Measurements from ENCODE around the gene ZNF83.
"Not testable (repeated sequence)": the region's sequence is repeated elsewhere in the genome, so short reads cannot be mapped to it uniquely, and the experiment has no call there.

ZNF83 gene

DNA sequence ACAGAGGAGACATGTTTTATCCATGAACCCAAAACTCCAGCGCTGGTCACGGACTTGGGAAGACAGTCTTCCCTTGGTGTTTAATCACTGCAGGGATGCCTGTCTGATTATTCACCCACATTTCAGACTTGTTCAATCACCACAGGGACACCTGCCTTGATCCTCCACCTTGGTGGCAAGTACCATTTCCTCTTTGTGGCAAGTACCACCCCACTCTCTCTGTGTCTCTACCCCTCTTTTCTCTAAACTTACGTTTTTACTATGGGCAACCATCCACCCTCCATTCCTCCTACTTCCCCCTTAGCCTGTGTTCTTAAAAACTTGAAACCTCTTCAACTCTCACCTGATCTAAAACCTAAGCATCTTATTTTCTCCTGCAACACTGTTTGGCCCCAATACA is 16.8 kb downstream of the ZNF83 start:
- Mint-ChIP-seq H3K27me3 (no peaks in the 10 kb centered on the region), H3K27ac (no peak overlapping the region), H3K4me3 (no peak overlapping the region), H3K36me3 (ENCODE audit: low read depth) (no peaks in the 10 kb centered on the region), H3K4me1 (ENCODE audit: low read depth) (no peaks in the 10 kb centered on the region), H3K9me3 (peaks cover 46% of the 10 kb centered on the region)
- intact Hi-C loops (cut with micrococcal nuclease), result no loop called here

DNA sequence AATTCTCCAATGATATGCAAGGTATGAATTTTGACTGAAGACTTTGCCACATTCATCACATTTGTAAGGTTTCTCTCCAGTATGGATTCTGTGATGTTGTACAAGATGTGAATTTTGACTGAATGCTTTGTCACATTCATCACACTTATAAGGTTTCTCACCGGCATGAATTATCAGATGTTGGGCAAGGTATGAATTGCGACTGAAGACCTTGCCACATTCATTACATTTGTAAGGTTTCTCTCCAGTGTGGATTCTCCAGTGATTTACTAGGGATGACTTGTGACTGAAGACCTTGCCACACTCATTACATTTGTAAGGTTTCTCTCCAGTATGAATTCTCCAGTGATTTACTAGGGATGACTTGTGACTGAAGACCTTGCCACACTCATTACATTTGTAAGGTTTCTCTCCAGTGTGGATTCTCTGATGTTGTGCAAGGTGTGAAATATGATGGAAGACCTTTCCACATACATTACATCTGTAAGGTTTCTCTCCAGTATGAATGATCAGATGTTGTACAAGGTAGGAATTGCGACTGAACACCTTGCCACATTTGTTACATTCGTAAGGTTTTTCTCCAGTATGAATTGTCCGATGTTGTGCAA is 24.8 kb downstream of the ZNF83 start:
- intact Hi-C loops (cut with micrococcal nuclease), result no loop called here
- Mint-ChIP-seq H3K27ac (no peak overlapping the region), H3K27me3 (no peaks in the 10 kb centered on the region), H3K4me3 (no peak overlapping the region), H3K4me1 (ENCODE audit: low read depth) (no peaks in the 10 kb centered on the region), H3K36me3 (ENCODE audit: low read depth) (no peaks in the 10 kb centered on the region), H3K9me3 (peaks cover 95% of the 10 kb centered on the region)

DNA sequence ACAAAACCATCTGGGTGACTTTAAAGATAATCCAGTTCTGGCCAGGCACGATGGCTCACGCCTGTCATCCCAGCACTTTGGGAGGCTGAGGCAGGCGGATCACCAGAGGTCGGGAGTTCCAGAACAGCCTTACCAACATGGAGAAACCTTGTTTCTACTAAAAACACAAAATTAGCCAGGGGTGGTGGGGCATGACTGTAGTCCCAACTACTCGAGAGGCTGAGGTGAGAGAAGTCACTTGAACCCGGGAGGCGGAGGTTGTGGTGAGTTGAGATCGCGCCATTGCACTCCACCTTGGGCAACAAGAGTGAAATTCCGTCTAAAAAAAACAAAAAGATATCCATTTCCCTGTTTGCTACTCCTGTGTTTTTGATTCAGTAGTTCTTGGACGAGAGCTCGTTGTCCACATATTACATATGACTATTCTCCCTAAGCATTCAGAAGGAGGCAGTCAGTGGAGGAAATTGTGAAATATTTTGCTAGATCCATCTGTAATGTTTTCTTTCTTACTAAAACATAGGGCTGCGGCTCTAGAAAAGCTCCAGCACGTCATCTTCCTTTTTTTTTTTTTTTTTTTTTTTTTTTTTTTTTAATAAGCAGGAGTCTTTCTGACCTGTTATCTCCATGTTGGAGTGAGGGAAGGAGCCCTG is 34.5 kb downstream of the ZNF83 start:
- H3K27me3 Mint-ChIP-seq, result no peaks in the 10 kb centered on the region

DNA sequence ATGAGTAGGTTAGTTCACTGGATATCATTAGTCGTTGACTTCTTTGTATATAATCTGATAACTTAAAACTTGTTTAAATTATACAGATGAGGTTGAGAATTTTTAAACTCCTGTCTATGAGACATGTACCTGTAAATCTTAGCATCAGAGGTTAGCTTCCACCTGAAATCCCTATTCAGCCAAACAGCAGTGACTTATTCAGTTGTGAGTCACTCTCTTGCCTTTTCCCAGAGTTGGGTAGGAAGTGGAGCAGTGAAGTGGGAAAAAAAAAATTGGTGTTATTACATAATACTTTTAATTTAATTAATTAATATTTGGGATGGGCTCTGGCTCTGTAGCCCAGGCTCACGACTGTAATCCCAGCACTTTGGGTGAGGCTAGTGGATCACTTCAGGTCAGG is 35.2 kb downstream of the ZNF83 start:
- intact Hi-C loops (cut with micrococcal nuclease), result loop anchor here (5.0 kb wide), 2 partner anchors 34 to 76 kb away; partner anchors contain the start of genes ZNF808 and ZNF83
- no peaks in the 10 kb centered on the region for H3K27me3 Mint-ChIP-seq
- H3K36me3 Mint-ChIP-seq (ENCODE audit: low read depth), result peaks cover 75% of the 10 kb centered on the region
- H3K9me3 Mint-ChIP-seq, result peaks cover 71% of the 10 kb centered on the region
- peaks cover 14% of the 10 kb centered on the region for H3K4me1 Mint-ChIP-seq (ENCODE audit: low read depth)
- no peak overlapping the region for H3K27ac Mint-ChIP-seq
- no peak overlapping the region for H3K4me3 Mint-ChIP-seq

More for the DNA sequence above, 34.5 kb downstream of the ZNF83 start:
- Mint-ChIP-seq H3K9me3 (peaks cover 67% of the 10 kb centered on the region), H3K4me1 (ENCODE audit: low read depth) (peaks cover 14% of the 10 kb centered on the region), H3K4me3 (no peak overlapping the region), H3K27ac (no peak overlapping the region), H3K36me3 (ENCODE audit: low read depth) (peaks cover 68% of the 10 kb centered on the region)
- intact Hi-C loops (cut with micrococcal nuclease), result loop anchor here (5.0 kb wide), 2 partner anchors 34 to 76 kb away; partner anchors contain the start of genes ZNF808 and ZNF83

DNA sequence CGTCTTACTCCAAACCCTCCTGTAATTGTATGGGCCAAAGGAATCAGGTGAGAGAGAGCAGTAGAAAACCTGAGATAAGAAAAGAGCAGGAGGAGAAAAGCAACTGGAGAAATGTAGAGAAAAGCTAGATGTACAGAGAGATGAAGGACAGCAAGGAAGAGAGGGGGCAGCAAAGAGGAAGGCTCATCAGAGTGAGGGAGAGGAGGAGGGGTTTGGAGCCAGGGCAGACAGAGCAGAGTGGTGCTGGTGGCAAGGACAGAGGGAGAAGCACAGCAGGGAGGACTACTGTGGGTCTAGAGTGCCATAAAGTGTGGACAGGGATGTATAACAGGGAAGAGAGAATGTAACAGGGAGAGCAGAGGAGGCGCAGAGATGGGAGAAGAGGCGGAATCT is 36.2 kb downstream of the ZNF83 start:
- H3K9me3 Mint-ChIP-seq, result peaks cover 71% of the 10 kb centered on the region
- peak overlapping the region; percentile 74 for H3K27ac Mint-ChIP-seq
- peaks cover 14% of the 10 kb centered on the region for H3K4me1 Mint-ChIP-seq (ENCODE audit: low read depth)
- peak overlapping the region; percentile 86 for H3K4me3 Mint-ChIP-seq
- not testable (repeated sequence) for H3K27me3 Mint-ChIP-seq
- H3K36me3 Mint-ChIP-seq (ENCODE audit: low read depth), result peaks cover 76% of the 10 kb centered on the region
- intact Hi-C loops (cut with micrococcal nuclease), result loop anchor here (2.0 to 5.0 kb wide), 3 partner anchors 31 to 75 kb away; partner anchors contain the start of genes ZNF701, ZNF808 and ZNF83

DNA sequence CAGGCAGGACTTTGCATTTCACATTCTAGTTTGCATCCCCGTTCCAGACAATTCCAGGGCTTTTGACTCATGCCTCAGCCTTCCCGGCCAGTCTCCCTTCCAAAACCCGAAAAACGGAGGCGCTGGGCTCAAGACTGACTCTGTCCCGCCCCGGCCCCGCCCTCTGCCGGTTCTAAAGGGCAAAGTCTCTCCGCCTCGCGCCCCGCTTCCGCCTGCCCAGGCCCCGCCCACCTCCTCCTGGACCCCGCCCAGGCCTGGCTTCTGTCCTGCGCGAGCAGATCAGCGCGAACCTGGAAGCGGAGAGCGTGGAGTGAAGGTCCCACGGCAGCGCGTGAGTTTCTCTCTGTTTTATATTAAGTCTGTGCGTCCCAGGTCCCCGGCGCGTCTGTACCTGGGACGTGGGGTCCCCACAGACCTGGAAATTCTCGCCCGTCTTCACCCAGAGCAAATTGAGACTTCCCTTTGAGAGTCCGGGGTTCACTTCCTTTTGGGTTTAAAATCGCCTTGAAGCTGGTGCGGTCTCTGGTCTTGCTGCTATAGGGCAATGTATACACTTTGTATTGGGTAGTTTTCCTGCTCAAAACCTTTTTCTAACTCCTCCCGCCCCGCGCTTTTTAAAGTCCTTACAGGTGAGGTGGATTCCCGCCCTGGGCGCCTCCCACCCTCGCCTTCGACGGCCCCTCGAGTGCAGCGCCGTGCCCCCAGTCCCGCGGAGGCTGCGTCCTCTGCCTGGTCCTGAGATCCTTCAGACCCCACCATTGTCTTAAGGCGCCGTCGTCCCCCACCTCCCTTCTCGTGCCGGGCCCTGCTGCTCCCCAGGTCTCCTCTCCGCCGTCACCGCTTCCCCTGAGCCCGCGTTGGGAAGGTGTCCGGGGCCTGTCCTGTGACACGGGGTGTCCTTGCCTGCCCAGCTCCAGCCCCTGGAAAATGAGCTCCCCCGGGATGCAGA is 36.9 kb downstream of the ZNF83 start:
- H3K9me3 Mint-ChIP-seq, result peaks cover 71% of the 10 kb centered on the region
- no peaks in the 10 kb centered on the region for H3K27me3 Mint-ChIP-seq
- H3K4me3 Mint-ChIP-seq, result peak overlapping the region; percentile 86
- H3K36me3 Mint-ChIP-seq (ENCODE audit: low read depth), result peaks cover 76% of the 10 kb centered on the region
- peak overlapping the region; percentile 74 for H3K27ac Mint-ChIP-seq
- intact Hi-C loops (cut with micrococcal nuclease), result loop anchor here (2.0 to 5.0 kb wide), 3 partner anchors 30 to 74 kb away; partner anchors contain the start of genes ZNF701, ZNF808 and ZNF83
- H3K4me1 Mint-ChIP-seq (ENCODE audit: low read depth), result peaks cover 14% of the 10 kb centered on the region

DNA sequence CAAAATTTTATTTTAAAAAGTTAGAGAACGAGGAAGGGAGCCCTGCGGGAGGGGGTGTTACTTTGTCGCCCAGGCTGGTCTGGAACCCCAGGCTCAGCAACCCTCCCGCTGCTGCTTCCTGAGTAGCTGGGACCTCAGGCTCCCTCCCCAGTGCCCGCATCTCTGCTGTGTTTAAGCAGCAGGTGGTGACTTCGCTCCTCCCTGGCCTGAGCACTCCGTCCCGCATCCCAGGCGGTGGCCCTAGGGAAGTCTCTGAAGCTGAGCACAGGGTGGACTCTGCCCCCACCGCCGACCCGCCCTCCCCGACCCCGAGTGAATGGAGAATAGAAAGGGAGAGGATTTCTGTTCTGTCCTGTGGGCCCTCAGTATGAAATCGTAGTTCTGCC is 37.5 kb downstream of the ZNF83 start:
- H3K36me3 Mint-ChIP-seq (ENCODE audit: low read depth), result peaks cover 76% of the 10 kb centered on the region
- intact Hi-C loops (cut with micrococcal nuclease), result loop anchor here (2.0 to 5.0 kb wide), 3 partner anchors 30 to 73 kb away; partner anchors contain the start of genes ZNF701, ZNF808 and ZNF83
- peaks cover 14% of the 10 kb centered on the region for H3K4me1 Mint-ChIP-seq (ENCODE audit: low read depth)
- peak overlapping the region; percentile 74 for H3K27ac Mint-ChIP-seq
- H3K27me3 Mint-ChIP-seq, result no peaks in the 10 kb centered on the region
- H3K9me3 Mint-ChIP-seq, result peaks cover 71% of the 10 kb centered on the region
- peak overlapping the region; percentile 86 for H3K4me3 Mint-ChIP-seq

DNA sequence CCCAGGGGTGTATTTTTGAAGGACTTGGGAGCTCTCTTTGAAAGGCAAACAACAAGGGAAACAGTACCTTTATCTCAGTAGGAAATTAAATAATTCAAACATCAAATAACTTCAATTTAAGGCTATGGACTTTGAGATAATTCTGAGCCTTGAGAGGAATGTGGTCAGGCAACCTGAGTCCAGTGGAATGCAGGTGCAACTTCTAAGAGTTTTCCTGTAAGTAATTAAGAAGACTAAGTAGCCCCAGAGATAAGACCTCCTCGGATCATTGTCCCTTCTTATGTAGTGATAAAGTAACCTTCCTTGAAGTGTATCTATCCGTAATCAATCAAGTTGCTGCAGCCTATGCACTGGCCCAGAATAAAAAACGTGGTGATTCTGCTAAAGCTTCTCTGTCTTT is 38.9 kb downstream of the ZNF83 start:
- intact Hi-C loops (cut with micrococcal nuclease), result no loop called here
- H3K4me1 Mint-ChIP-seq (ENCODE audit: low read depth), result peaks cover 14% of the 10 kb centered on the region
- H3K9me3 Mint-ChIP-seq, result peaks cover 71% of the 10 kb centered on the region
- no peak overlapping the region for H3K4me3 Mint-ChIP-seq
- no peak overlapping the region for H3K27ac Mint-ChIP-seq
- H3K27me3 Mint-ChIP-seq, result no peaks in the 10 kb centered on the region
- peaks cover 76% of the 10 kb centered on the region for H3K36me3 Mint-ChIP-seq (ENCODE audit: low read depth)

DNA sequence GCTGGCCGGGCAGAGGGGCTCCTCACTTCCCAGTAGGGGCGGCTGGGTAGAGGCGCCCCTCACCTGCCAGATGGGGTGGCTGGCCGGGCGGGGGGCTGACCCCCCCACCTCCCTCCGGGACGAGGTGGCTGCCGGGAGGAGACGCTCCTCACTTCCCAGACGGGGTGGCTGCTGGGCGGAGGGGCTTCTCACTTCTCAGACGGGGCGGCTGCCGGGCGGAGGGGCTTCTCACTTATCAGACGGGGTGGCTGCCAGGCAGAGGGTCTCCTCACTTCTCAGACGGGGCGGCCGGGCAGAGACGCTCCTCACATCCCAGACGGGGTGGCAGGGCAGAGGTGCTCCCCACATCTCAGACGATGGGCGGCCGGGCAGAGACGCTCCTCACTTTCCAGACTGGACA is 44.7 kb downstream of the ZNF83 start:
- peaks cover 75% of the 10 kb centered on the region for H3K9me3 Mint-ChIP-seq
- H3K36me3 Mint-ChIP-seq (ENCODE audit: low read depth), result peaks cover 99% of the 10 kb centered on the region
- intact Hi-C loops (cut with micrococcal nuclease), result not testable (repeated sequence)

DNA sequence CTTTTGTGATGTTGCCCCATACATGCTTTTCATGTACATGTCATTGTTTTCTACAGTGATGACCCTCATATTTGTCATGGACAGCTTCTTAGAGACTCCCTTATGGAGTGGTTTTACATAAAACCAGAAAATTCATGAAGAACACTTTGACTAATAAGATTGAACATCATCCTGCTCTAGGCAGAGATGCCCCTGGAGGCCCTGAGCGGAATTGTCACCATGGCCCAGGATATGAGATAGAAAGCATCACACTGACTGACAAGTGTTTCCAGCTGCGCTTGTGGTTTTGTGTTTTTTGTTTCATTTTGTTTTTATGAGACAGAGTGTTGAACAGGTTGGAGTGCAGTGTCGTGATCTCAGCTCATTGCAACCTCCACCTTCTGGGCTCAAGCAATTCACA is 45.9 kb downstream of the ZNF83 start:
- peaks cover 96% of the 10 kb centered on the region for H3K36me3 Mint-ChIP-seq (ENCODE audit: low read depth)
- no peaks in the 10 kb centered on the region for H3K4me1 Mint-ChIP-seq (ENCODE audit: low read depth)
- intact Hi-C loops (cut with micrococcal nuclease), result no loop called here
- H3K4me3 Mint-ChIP-seq, result no peak overlapping the region
- H3K27ac Mint-ChIP-seq, result no peak overlapping the region
- H3K27me3 Mint-ChIP-seq, result no peaks in the 10 kb centered on the region
- peaks cover 74% of the 10 kb centered on the region for H3K9me3 Mint-ChIP-seq

More for the DNA sequence above, 44.7 kb downstream of the ZNF83 start:
- not testable (repeated sequence) for H3K27ac Mint-ChIP-seq; H3K4me3 Mint-ChIP-seq; H3K4me1 Mint-ChIP-seq (ENCODE audit: low read depth); H3K27me3 Mint-ChIP-seq

DNA sequence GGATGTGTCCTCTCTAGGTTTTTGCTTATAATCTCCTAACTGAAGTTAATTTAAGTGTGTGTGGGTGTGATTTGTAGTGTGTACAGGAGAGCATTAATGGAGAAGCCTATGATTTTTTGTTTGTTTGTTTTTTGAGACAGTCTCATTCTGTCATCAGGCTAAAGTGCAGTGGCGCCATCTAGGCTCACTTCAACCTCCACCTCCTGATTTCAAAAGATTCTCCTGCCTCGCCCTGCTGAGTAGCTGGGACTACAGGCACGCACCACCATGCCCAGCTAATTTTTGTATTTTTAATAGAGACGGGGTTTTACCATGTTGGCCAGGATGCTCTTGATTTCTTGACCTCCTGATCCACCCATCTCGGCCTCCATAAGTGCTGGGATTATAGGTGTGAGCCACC is 47.4 kb downstream of the ZNF83 start:
- H3K4me1 Mint-ChIP-seq (ENCODE audit: low read depth), result no peaks in the 10 kb centered on the region
- peaks cover 92% of the 10 kb centered on the region for H3K36me3 Mint-ChIP-seq (ENCODE audit: low read depth)
- intact Hi-C loops (cut with micrococcal nuclease), result no loop called here
- no peak overlapping the region for H3K27ac Mint-ChIP-seq
- peaks cover 73% of the 10 kb centered on the region for H3K9me3 Mint-ChIP-seq
- no peaks in the 10 kb centered on the region for H3K27me3 Mint-ChIP-seq
- no peak overlapping the region for H3K4me3 Mint-ChIP-seq

DNA sequence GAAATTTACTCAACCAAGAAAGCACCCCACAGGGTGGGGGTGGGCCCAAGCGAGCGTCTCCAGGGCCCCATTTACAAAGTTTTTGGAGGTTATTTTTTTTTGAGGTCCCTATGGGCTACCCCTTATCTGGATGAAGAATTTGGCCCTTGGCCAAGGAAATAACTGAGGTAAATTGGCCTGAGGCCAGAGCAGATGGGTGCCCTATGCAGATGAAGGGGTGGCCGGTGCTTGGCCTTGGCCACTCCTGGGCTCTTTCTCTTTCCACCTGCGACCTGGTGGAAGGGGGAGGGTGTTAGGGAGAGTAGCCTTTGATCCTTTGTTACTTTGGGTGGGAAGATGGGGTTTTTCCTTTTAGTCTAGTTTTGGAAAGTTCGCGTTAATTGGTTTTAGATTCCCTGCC is 52.6 kb downstream of the ZNF83 start:
- Mint-ChIP-seq H3K27me3 (no peaks in the 10 kb centered on the region), H3K9me3 (peaks cover 82% of the 10 kb centered on the region), H3K4me3 (no peak overlapping the region), H3K27ac (no peak overlapping the region), H3K4me1 (ENCODE audit: low read depth) (no peaks in the 10 kb centered on the region), H3K36me3 (ENCODE audit: low read depth) (peaks cover 89% of the 10 kb centered on the region)
- intact Hi-C loops (cut with micrococcal nuclease), result no loop called here

DNA sequence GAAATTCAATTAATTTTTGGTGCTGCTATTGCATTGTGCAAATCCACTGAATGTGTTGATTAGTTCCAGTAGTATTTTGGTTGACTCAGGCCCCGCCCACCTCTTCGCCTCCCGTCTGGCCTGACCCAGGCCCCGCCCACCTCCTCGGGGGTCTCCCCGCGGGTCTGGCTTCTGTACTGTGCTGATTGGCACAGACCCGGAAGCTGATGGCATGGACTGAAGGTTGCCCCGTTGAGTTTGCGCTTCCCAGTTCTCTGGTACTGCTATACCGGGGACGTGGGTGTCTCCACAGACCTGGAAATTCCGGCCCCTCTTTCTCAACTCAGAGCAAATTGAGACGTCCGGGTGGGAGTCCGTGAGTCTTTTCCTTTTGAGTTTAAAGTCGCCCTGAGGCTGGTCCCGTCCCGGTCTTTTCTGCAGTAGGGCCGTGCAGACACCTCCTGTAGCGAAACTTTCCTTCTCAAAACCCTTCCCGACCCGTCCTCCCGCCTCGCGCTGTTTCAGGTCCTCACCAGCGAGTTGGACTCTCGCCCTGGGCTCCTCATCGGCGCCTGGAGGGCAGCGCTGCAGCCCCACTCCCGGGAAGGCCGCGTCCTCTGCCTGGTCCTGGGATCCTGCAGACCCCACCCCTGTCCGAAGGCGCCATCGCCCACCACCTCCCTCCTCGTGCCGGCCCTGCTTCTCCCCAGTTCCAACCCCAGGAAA is 53.3 kb downstream of the ZNF83 start:
- H3K27me3 Mint-ChIP-seq, result no peaks in the 10 kb centered on the region
- no peak overlapping the region for H3K4me3 Mint-ChIP-seq
- intact Hi-C loops (cut with micrococcal nuclease), result no loop called here
- peaks cover 89% of the 10 kb centered on the region for H3K36me3 Mint-ChIP-seq (ENCODE audit: low read depth)
- H3K27ac Mint-ChIP-seq, result no peak overlapping the region
- H3K4me1 Mint-ChIP-seq (ENCODE audit: low read depth), result no peaks in the 10 kb centered on the region
- peaks cover 75% of the 10 kb centered on the region for H3K9me3 Mint-ChIP-seq

Measured in dendritic cell treated with granulocyte-macrophage colony-stimulating factor and Interleukin-4, amounts not matched to agents 40 ng/mL and 50 ng/mL, for 4 days (primary cell).